ENCODE data around the gene SRXN1.
A peak's percentile ranks its signal among the peaks of the same experiment; 100 is the strongest.
"Not testable (repeated sequence)": the region's sequence is repeated elsewhere in the genome, so short reads cannot be mapped to it uniquely, and the experiment has no call there.

The SRXN1 gene

GRCh38 chr20:653110-653589, at the start of gene SRXN1:
TSS of gene SRXN1 (minus strand) at chr20:653200. CDS start at chr20:653185, 15 bp downstream.
- peak; percentile 70 to 92 for DNase-seq

DNA sequence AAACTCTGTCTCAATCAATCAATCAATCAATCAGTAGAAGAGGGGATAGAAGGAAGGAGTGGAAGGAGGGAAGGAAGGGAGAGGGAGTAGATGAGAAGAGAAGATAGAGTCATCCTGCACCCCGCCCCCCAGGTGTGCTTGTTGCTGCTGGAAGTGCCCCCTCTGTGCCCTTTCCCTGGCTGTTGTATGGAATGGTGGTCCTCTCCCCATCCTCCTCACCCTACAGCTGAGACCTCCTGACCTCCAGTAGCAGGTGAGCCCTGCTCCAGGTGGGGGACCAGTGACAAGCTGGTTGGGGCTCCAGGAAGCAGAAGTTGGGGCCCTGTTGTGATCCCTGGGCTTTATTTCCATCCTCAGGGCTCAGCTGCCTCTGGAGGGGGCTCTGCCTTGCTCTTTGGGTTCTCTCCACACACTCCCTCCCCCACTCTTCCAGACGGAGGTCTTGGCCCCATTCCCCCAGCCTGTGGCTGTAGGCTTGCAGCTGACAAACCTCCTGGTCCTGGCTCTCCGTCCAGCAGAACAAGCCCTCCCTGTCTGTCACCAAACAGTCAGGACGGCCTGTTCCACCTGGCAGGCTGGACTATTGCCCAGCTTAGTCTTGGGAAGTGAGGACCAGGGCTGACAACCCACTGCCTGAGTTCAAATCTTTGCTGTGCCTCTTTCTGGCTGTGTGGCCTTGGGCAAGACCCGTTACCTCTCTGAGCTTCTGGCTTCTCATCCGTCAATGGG, 48.6 kb upstream of the SRXN1 start:
- DNase-seq = peak in 1 of 2 experiments; percentile 12

- DNase-seq = no peak
Observed at GRCh38 chr20:699811-700338, 46.9 kb upstream of the SRXN1 start.

GRCh38 chr20:699342-699741, 46.3 kb upstream of the SRXN1 start:
- DNase-seq = no peak

DNA sequence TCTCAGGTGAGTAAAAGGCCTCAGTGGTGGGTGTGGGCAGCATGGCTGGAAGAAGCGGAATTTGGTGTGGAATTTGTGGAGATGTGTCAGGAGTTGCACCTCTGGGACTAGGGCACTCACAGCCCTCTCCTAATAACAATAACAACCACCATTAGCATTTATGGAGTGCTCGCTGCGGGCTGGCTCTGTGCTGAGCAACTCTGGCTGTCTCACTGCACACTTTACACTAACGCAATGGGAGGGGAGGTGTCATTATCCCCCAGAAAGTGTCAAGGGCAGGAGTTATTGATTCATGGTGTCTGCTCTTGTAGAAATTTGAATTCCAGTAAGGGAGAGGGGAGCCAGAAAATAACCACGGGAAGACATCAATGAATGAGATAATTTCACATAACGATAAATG, 45.3 kb upstream of the SRXN1 start:
- DNase-seq = no peak

DNA sequence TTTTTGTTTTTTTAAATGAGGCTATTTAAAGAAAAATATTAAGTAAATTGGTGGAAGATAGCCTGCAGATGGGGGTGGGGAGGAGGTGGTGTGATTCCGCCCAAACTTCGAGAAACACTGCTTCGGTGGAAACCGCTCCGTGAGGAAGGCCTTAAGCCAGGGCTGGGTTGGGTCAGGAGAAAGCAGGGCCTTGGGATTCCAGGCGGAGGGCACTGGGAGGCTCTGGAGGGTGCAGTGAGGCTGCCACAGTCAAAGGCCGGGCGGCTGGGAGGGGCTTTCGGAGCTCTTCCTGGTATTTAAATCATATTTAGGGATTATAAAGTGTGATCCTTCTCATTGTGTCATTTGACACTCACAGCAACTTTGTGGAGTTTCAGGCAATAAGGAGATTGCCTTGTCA, 44.8 kb upstream of the SRXN1 start:
- no peak for DNase-seq

DNA sequence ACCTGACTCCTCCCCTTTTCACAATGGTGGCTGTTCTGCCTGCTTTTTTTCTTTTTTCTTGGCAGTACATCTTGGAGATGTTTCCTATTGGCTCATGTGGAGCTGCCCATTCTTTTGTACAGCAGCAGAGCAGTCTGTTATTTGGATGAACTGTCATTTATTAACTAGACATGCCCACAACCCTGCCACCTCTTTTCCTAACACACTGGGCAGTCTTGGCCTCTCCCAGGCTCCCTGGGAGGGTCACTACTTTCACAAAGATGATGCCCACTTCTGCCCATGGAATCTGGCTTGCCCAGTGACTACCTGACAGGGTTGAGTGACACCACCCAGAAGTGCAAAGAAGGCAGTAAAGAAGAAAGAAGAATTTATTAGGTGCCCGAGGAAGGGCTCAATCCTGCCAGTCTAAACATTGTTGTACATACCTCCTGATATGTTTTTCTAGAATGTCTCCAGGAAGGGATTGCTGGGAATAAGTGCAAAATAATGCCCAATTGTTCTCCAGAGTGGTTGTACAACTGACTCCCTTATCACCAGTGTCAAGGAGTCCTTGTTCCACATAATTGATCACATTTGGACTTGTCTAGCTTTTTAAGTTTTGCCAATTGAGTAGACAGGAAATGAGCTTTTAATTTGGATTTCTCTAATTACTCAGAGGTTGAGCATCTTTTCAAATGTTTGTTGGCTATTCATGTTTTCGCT, 42.3 kb upstream of the SRXN1 start:
- DNase-seq = no peak

GRCh38 chr20:694496-694895, 41.5 kb upstream of the SRXN1 start:
- no peak for DNase-seq

GRCh38 chr20:693786-694185, 40.8 kb upstream of the SRXN1 start:
- not testable (repeated sequence) for DNase-seq

- no peak for DNase-seq
Observed at GRCh38 chr20:692044-692443, 39.0 kb upstream of the SRXN1 start.

DNA sequence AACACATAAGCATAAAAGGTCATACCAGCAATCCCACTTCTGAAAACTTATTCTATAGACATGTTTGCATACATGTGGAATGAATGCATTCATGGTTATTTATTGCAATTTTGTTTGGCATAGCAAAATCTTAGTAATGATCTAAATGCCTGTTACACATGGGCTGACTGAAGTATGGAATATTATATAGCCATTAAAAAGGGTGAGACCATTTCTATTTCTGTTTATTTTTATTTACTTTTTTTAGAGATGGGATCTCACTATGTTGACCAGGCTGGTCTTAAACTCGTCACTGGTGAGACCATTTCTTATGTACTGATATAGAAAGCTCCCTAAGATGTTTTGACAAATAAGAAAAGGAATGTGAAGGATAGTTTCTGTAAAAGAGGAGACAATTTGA, 36.9 kb upstream of the SRXN1 start:
- no peak for DNase-seq

DNA sequence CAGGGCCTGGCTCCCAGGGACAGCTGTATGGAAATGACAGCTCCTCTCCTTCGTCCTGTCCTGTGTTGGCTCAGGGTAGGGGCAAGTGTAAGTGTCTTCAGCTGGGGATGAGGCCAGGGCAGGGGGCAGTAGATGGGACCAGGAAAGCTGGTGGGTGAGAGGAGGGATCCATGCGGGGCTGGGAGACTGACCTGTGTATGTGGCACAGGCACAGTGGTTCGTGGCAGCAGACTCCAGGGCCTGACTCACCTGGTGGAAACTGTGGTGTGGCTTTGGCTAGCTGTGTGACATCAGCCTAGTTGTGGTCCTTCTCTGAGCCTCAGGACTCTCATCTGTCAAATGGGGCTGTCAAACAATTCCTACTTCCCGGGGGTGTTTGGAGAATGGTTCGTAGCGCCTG, 36.3 kb upstream of the SRXN1 start:
- DNase-seq = no peak

GRCh38 chr20:688809-689212, 35.8 kb upstream of the SRXN1 start:
- DNase-seq = peak in 1 of 2 experiments; percentile 25

- DNase-seq = no peak
Observed at GRCh38 chr20:687468-688203, 34.6 kb upstream of the SRXN1 start.

- no peak for DNase-seq
Observed at GRCh38 chr20:684676-685319, 31.8 kb upstream of the SRXN1 start.

DNA sequence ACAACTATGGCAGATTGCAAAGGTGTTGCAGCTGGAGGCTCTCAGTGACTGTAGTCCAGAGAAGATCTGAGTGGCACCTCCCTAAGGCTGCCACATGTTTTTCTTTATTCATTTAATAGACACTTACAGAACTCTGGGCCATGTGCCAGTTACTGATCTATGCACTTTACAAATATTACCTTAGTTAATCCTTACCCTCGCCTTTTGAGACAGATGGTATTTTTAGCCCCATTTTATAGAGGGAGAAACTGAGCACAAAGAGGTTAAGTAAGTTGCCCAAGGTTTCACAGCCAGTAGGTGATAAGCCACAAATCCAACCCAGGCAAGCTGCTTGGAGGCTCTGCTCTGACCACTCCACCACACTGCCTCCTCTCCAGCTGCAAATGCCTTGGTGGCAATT, 29.1 kb upstream of the SRXN1 start:
- no peak for DNase-seq

DNA sequence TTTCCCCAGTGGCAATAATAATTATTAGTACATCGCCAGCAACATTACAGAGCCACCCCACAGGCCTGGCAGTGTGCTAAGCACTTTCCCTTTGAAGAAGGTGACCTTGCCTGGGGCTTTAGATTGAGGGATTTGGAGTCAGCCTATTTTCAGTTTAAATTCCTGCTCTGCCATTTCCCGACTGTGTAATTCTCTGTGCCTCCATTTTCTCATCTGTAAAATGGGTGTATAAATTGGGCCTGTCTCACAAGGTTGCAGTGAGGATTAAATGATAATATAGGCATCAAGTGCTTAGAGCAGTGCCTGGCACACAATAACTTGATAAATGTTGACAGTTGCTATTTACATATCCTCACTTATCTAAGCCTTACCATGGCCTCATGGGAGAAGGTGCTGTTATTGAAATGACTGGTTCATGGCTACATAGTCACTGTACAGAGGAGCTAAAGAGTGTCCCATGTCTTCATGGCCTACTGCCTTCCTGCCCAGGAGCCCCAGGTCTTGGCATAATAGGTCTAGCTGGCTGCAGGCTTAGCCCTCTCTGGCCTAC, 27.7 kb upstream of the SRXN1 start:
- DNase-seq = no peak

DNA sequence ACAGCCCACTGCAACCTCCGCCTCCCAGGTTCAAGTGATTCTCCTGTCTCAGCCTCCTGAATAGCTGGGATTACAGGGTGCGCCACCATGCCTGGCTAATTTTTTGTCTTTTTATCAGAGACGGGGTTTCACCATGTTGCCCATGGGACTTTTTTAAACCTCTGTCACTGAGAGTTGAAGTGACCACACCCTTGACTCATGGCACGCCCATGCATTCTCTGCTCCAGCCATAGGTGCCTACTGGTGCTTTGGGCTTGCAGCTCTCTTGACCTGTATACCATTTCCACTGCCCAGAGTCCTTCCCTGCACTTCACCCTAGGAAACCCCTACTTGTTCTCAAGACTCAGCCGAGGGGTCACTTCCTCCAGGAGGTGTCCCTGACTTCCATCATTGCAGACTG, 25.0 kb upstream of the SRXN1 start:
- no peak for DNase-seq

GRCh38 chr20:676967-677366, 24.0 kb upstream of the SRXN1 start:
- DNase-seq = no peak

GRCh38 chr20:676315-676937, 23.4 kb upstream of the SRXN1 start:
- peak in 1 of 2 experiments; percentile 22 for DNase-seq

- DNase-seq = peak in 1 of 2 experiments; percentile 18
Observed at GRCh38 chr20:675453-676314, 22.7 kb upstream of the SRXN1 start, which contains the start of gene SCRT2. TSS of gene SCRT2 (minus strand) at chr20:675802. CDS start at chr20:675601, 201 bp downstream.
